Superior temporal gyrus (tissue), 1 donor: Measurements from ENCODE around the gene GHSR.

Experiments
- DNase-seq: peaks from one replicate; pipeline ENCODE4 v3.0.0-alpha.2; 2016; ENCODE audit errors: extremely low spot score

Gene GHSR

GRCh38 chr3:172438186-172438585, 10.1 kb downstream of the GHSR start:
- DNase-seq, result no peak

GRCh38 chr3:172437713-172438112, 10.5 kb downstream of the GHSR start:
- no peak for DNase-seq

GRCh38 chr3:172415323-172415722, 32.9 kb downstream of the GHSR start:
- no peak for DNase-seq

GRCh38 chr3:172411478-172411947, 36.7 kb downstream of the GHSR start:
- no peak for DNase-seq

GRCh38 chr3:172410702-172411477, 37.4 kb downstream of the GHSR start:
- DNase-seq, result no peak

GRCh38 chr3:172407872-172408271, 40.4 kb downstream of the GHSR start:
- no peak for DNase-seq

- no peak for DNase-seq
Measured at GRCh38 chr3:172405914-172406313, 42.3 kb downstream of the GHSR start.

- DNase-seq, result no peak
Measured at GRCh38 chr3:172404237-172404962, 43.9 kb downstream of the GHSR start.

GRCh38 chr3:172402892-172403643, 45.2 kb downstream of the GHSR start:
- DNase-seq, result no peak

- no peak for DNase-seq
Measured at GRCh38 chr3:172402090-172402489, 46.2 kb downstream of the GHSR start.

- DNase-seq, result no peak
Measured at GRCh38 chr3:172398484-172398883, 49.8 kb downstream of the GHSR start.

- no peak for DNase-seq
Measured at GRCh38 chr3:172397716-172398405, 50.4 kb downstream of the GHSR start.

- no peak for DNase-seq
Measured at GRCh38 chr3:172396400-172396799, 51.9 kb downstream of the GHSR start.

- DNase-seq, result no peak
Measured at GRCh38 chr3:172394692-172395091, 53.6 kb downstream of the GHSR start.
